BE2C (cell line): ENCODE measurements around the gene PDE5A. TPM values are rescaled to one million over a fixed set of nuclear protein-coding genes. Genes with fewer than 3 reads are reported as not detected.

Experiments
- DNase-seq: peaks from one replicate; pipeline ENCODE4 v3.0.0-alpha.2; 2020
- H3K27me3 ChIP-seq: fragments of 250-450 bp; sonication (Bioruptor Pico); 2 replicates; pipeline ENCODE4 v1.5.1; 2020; ENCODE audit warnings: mild to moderate bottlenecking
- H3K36me3 ChIP-seq: fragments of 250-450 bp; sonication (Bioruptor Pico); 2 replicates; pipeline ENCODE4 v1.5.1; 2020; ENCODE audit warnings: mild to moderate bottlenecking
- H3K4me1 ChIP-seq: fragments of 250-450 bp; sonication (Bioruptor Pico); 2 replicates; pipeline ENCODE4 v1.5.1; 2020
- H3K4me3 ChIP-seq: 2 replicates; pipeline ENCODE4 v1.5.1; 2011; ENCODE audit warnings: low read depth, low read length
- H3K9me3 ChIP-seq: fragments of 250-450 bp; sonication (Bioruptor Pico); 2 replicates; pipeline ENCODE4 v1.5.1; 2020
- polyA plus RNA-seq: library from polyadenylated mRNA; unstranded; fragments of >200 nt; gene quantifications from one replicate; pipeline ENCODE4 v1.2.1, GENCODE V29; 2012; ENCODE audit warnings: low read depth, missing spikeins; ENCODE audit not compliant: insufficient read length, insufficient read depth
- TF ChIP-seq, protein P1 (sequence below): IDR thresholded peaks from 2 replicates; pipeline ENCODE4 v1.5.1; 2012; ENCODE audit warnings: mild to moderate bottlenecking, low read depth, low read length

The PDE5A gene
- 1.1 TPM for polyA plus RNA-seq

- Histone ChIP-seq H3K9me3 (no peaks in the 10 kb centered on the region), H3K27me3 (peaks cover 58% of the 10 kb centered on the region), H3K4me1 (no peaks in the 10 kb centered on the region), H3K36me3 (no peaks in the 10 kb centered on the region), H3K4me3 (peak within 1 kb of the TSS; percentile 65)
- DNase-seq: peak; percentile 85
- TF ChIP-seq, protein P1, sequence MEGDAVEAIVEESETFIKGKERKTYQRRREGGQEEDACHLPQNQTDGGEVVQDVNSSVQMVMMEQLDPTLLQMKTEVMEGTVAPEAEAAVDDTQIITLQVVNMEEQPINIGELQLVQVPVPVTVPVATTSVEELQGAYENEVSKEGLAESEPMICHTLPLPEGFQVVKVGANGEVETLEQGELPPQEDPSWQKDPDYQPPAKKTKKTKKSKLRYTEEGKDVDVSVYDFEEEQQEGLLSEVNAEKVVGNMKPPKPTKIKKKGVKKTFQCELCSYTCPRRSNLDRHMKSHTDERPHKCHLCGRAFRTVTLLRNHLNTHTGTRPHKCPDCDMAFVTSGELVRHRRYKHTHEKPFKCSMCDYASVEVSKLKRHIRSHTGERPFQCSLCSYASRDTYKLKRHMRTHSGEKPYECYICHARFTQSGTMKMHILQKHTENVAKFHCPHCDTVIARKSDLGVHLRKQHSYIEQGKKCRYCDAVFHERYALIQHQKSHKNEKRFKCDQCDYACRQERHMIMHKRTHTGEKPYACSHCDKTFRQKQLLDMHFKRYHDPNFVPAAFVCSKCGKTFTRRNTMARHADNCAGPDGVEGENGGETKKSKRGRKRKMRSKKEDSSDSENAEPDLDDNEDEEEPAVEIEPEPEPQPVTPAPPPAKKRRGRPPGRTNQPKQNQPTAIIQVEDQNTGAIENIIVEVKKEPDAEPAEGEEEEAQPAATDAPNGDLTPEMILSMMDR: peak; percentile 61
Observed at GRCh38 chr4:119628281-119629141, at the start of gene PDE5A. Gene PDE5A (minus strand): TSS chr4:119628804. CDS start chr4:119628671, 133 bp downstream.

DNA sequence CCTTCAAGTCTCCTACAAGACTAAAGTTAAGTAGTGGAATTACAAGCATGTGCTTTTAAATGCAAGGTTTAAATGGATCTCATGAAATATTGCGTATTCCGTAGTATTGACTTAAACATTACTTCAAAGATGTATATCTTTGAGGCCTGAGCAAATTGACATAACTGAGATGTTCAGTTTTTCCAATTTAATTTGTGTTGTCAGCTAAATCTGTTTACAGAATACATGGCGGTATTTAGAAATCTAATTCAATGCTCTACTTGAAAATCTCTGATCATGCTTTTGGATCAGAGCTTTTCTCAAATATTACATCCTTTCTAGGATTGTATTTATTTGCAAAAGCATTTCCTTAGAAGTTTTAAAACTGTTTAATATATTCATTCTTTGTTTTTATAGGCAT is 47.5 kb upstream of the PDE5A start:
- no peaks in the 10 kb centered on the region for H3K4me1 ChIP-seq
- TF ChIP-seq, protein P1: no peak

DNA sequence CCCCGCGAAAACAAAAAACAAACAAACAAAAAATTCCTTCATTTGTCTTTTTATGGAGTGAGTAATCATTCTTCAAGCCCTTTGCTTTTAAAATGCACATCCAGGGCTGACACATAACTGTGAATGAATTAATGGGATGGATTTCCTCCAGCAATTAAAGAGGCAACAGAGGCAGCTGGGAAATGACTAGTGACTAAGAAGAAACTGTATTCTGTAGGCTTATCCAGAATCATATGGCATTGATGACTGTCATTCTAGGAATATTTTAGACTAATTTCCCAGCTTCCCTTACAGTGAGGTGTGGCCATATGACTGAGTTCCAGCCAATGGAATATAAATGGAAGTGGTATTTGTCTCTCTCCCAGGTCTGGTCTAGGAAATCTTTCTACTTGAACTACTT is 46.8 kb upstream of the PDE5A start:
- TF ChIP-seq, protein P1: no peak
- no peak for DNase-seq
- Histone ChIP-seq H3K27me3 (no peaks in the 10 kb centered on the region), H3K4me1 (no peaks in the 10 kb centered on the region), H3K4me3 (no peak overlapping the region), H3K9me3 (no peaks in the 10 kb centered on the region), H3K36me3 (no peaks in the 10 kb centered on the region)

More for the DNA sequence above, 47.5 kb upstream of the PDE5A start:
- H3K27me3 ChIP-seq: no peaks in the 10 kb centered on the region
- H3K36me3 ChIP-seq: no peaks in the 10 kb centered on the region
- DNase-seq: no peak
- no peak overlapping the region for H3K4me3 ChIP-seq
- no peaks in the 10 kb centered on the region for H3K9me3 ChIP-seq

DNA sequence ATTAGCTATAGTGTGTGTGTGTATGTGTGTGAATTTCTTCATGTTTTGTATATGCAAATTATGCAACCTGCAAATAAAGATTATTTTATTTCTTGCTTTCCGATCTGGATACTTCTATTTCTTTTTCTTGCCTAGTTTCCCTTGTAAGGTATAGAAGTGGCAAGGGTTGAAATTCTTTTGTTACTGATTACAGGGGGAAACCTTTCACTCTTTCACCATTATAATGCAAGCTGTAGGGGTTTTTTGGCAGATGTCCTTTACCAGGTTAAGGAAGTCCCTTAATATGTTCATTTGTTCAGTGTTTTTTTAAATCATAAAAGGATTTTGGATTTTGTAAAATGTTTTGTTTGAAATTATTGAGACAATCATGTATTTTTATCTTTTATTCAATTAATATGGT is 44.3 kb upstream of the PDE5A start:
- Histone ChIP-seq H3K36me3 (no peaks in the 10 kb centered on the region), H3K9me3 (no peaks in the 10 kb centered on the region), H3K4me3 (no peak overlapping the region), H3K27me3 (no peaks in the 10 kb centered on the region), H3K4me1 (no peaks in the 10 kb centered on the region)
- no peak for DNase-seq
- TF ChIP-seq, protein P1: no peak

- Histone ChIP-seq H3K4me1 (no peaks in the 10 kb centered on the region), H3K9me3 (no peaks in the 10 kb centered on the region), H3K4me3 (no peak overlapping the region), H3K27me3 (no peaks in the 10 kb centered on the region), H3K36me3 (no peaks in the 10 kb centered on the region)
- DNase-seq: no peak
- TF ChIP-seq, protein P1: no peak
Observed at GRCh38 chr4:119672086-119672485, 43.5 kb upstream of the PDE5A start.

GRCh38 chr4:119671205-119671604 is 42.6 kb upstream of the PDE5A start:
- TF ChIP-seq, protein P1: no peak
- H3K36me3 ChIP-seq: no peaks in the 10 kb centered on the region
- no peak overlapping the region for H3K4me3 ChIP-seq
- no peaks in the 10 kb centered on the region for H3K4me1 ChIP-seq
- H3K9me3 ChIP-seq: no peaks in the 10 kb centered on the region
- no peak for DNase-seq
- H3K27me3 ChIP-seq: no peaks in the 10 kb centered on the region
